ENCODE results near the gene TPM2. TPM values are rescaled to one million over a fixed set of nuclear protein-coding genes. Genes with fewer than 3 reads are reported as not detected.
"Not testable (repeated sequence)": the region's sequence is repeated elsewhere in the genome, so short reads cannot be mapped to it uniquely, and the experiment has no call there.

The TPM2 gene
- total RNA-seq, 2 experiments from 2014 or later, result 3.7 to 3.9 TPM

DNA sequence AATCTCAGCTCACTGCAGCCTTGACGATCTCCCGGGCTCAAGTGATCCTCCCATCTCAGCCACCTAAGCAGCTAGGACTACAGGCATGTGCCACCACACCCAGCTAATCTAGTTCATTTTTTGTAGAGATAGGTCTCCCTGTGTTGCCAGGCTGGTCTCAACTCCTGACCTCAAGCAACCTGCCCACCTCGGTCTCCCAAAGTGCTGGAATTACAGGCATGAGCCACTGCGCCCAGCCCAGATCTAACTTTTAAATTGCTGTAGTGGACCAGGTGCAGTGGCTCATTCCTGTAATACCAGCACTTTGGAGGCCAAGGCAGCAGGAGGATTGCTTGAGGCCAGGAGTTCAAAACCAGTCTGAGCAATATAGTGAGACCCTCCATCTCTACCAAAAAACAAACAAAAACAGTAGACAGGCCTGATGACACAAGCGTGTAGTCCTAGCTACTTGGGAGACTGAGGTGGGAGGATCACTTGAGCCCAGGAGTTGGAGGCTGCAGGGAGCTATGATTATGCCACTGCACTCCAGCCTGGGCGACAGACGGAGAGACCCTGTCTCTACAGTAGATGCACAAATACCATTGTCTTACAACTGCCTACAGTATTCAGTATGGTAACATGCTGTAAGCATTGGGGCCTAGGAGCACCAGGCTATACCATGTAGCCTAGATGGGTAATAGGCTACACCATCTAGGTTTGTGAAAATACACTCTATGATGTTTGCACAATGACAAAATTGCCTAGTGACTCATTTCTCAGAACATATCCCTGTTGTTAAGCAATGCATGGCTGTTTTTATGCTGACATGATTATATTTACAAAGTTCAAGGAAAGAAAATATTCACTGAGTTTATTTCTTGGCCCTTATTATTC lies 37.5 kb downstream of the TPM2 start:
- ChIA-PET POLR2A (interaction anchor here (0.7 kb wide), 1 partner anchor 48 kb away, joined by 3 read pairs; no protein-coding TSS in a partner anchor), CTCF (interaction anchor here (1.2 kb wide), 1 partner anchor 7 kb away, joined by 3 read pairs; no protein-coding TSS in a partner anchor)

DNA sequence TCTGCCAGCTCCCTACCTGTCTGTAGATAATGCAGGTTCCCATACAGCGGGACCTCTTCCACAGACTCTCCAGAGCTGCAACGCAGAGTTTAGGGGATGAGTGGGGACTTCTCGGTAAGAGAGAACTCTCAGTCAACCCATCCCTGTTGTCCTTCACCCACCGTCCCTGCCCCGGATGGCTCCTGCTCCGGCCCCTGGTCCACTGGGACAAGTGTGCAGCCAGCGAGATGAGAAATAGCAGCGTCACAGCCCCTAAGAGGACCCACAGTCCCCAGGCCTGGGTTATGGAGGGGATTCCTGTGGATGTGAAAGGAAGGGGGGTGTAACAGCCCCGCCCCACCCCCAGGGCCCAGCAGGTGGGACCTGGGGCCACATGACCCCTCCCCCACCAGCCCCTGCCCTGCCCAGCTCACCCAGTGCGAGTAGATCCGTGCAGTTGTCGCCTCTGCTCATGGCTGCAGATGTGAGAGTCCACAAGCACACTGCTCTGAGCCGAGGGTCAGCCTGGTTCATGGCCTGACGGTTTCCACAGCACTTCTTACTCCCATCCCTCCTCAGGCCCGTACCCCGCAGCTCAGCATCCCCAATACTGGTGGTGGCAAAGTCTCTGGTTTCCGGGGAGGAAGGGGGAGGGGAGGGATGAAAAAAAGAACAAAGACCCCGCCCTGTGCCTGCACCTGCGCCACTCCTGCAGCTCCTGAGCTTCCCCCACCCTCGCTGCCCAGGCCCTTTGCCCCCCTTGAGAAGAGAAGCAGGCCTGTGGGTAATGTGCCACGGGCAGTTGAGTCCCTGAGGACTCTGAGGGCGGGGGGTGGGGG lies 39.2 kb downstream of the TPM2 start, which contains the start of gene SIT1:
TSS of gene SIT1 (minus strand) at position 591 of the 818 bp plus-strand sequence. CDS start at position 513, 78 bp downstream.
- POLR2A ChIA-PET, result interaction anchor here (0.6 to 2.2 kb wide), 7 partner anchors 8 to 571 kb away, joined by 3 to 17 read pairs (median 5); partner anchors contain the start of genes CCDC107, FANCG and RMRP
- CTCF ChIA-PET, result interaction anchor here (0.8 to 1.5 kb wide), 5 partner anchors 14 to 82 kb away, joined by 3 to 9 read pairs (median 4); partner anchors contain the start of genes ARHGEF39, CREB3 and TLN1

DNA sequence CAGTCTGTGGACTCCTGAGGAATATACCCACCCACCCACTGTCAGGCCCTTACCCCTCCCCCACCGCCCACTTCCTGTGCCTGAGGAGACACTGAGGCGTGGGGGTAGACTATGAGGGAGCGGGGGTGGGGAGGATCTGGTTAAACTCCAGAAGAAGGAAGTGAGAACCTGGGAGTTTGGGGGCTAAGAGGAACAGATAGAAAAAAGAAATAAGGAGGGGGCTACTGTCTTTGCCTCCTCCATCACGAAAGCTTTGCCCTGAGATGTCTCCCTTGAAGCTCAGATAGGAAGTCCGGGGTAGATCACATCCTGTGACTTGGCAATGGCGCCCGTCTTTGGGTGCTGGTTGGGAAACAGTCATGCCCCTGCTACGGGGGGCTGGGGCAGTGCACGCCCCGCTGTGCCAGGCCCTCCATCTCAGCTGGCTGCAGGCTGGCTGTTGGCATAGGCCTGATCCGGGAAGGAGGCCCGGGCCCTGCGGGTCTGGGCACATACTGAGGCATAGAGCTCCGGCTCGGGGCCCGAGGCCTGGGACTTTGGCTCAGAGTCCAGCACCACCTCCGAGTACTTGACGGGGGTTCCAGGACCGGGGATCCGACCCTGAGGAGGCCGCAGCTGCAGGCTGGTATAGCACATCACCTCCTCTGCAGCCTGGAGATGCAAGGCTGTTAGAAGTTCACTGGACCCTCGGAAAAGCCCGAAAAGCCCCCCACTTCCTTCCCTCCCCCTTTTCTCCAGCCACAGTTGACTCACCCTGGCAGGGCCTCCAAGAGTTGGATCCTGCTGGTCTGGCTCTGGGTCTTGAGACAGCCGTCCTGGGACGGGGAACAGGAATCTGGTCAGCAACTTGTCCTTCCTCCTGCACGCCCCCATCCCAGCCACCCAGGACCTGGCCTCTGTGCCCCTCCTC lies 40.0 kb downstream of the TPM2 start:
- ChIA-PET CTCF (interaction anchor here (0.8 to 1.7 kb wide), 8 partner anchors 8 to 107 kb away, joined by 3 to 10 read pairs (median 5); partner anchors contain the start of genes ARHGEF39, CCDC107, CREB3 and RMRP), POLR2A (interaction anchor here (0.7 to 2.2 kb wide), 5 partner anchors 8 to 165 kb away, joined by 4 to 17 read pairs (median 6); partner anchors contain the start of genes CCDC107 and RMRP)

DNA sequence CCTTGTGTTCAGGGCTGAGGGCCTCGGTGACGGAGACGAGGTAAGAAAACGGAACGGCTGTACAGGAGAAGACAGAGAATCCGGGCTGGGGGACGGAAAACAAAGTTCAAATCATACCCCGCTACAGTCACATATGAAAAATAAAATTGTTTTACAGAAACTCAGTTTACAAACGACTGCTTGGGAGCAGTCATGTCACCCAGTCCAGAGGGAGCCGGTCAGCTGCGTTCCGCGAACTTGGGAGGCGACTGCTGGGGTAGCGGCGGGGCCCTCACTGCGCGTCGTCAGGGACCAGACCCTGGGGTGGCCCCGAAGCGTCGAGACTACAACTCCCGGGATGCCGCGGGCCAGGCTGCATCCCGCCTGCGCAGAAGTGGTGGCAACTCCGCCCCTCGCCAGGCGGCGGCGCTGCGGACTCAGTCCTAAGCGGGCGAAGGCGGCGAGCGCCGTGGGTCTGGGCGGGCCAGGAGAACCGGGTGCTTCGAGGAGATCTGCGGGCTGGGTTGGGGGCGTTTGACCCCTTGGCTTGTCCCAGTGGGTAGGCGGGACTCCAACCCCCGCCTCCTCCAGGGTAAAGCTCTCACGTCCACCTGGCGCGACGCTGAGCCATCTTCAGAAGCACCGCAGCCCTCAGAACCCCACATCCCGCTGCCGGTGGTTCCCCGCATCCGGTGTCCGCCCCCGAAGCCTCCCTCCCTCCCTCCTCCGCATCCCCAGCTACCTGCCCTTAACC lies 43.0 kb downstream of the TPM2 start:
- CTCF ChIA-PET, result interaction anchor here (0.6 to 4.7 kb wide), 24 partner anchors 9 to 144 kb away, joined by 3 to 49 read pairs (median 4); partner anchors contain the start of genes CCDC107, CD72, CREB3 and RMRP
- POLR2A ChIA-PET, result interaction anchor here (0.6 to 2.6 kb wide), 9 partner anchors 11 to 541 kb away, joined by 3 to 30 read pairs (median 4); partner anchors contain the start of genes CCDC107 and RMRP

DNA sequence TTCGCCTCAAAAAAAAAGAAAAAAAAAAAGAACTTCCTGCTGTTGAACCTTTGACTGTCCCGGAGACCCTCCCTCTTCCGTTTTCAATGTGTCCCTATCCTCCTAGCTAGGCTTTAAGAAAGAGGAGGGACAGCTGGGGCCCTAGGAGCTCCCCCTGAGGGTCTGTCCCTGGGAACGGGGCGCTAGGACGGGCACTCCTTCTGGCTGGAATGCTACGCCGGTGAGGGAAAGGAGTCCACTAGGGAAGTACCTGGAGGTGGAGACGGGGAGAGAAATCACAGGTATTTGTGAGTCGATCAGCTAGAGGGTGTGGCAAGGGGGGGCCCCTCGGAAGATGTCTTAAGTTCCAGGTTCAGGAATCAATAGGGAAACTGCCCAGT lies 43.6 kb downstream of the TPM2 start:
- ChIA-PET POLR2A (interaction anchor here (1.0 to 2.6 kb wide), 2 partner anchors 11 to 83 kb away, joined by 3 to 30 read pairs; partner anchors contain the start of genes CCDC107 and RMRP), CTCF (interaction anchor here (0.6 to 4.7 kb wide), 11 partner anchors 11 to 82 kb away, joined by 3 to 49 read pairs (median 8); partner anchors contain the start of genes CCDC107, CD72 and RMRP)

DNA sequence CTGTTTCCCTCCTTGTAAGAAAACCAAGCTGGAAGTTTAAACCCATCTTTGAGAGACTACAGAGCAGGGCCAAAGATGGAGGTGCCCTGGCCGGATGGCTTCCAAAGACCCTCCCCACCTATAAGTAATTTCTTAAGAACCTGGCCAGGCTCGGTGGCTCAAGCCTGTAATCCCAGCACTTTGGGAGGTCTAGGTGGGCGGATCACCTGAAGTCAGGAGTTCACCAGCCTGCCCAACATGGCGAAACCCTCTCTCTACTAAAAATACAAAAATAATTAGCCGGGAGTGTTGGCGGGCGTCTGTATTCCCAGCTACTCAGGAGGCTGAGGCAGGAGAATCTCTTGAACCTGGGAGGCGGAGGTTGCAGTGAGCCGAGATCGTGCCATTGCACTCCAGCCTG lies 44.0 kb downstream of the TPM2 start:
- CTCF ChIA-PET, result interaction anchor here (1.1 to 4.7 kb wide), 10 partner anchors 11 to 82 kb away, joined by 3 to 49 read pairs (median 9); partner anchors contain the start of genes CCDC107, CD72 and RMRP
- POLR2A ChIA-PET, result interaction anchor here (2.6 kb wide), 1 partner anchor 12 kb away, joined by 30 read pairs; the partner anchor contains the start of genes CCDC107 and RMRP

DNA sequence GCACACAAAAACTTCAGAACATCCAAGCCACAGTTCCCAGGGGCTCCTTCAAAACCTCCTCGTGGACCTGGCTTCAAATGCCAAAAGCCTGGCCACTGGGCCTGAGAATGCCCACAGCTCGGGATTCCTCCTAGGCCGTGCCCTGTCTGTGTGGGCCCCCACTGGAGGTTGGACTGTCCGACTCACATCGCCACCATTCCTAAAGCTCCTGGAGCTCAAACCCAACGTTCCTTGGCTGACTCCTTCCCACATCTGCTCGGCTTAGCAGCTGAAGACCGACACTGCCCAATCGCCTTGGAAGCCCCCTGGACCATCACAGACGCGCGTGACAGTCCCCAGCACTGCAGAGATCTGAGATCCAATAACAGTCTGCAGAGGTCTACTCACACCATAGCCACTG lies 46.7 kb downstream of the TPM2 start:
- ChIA-PET POLR2A (no interaction called here), CTCF (interaction anchor here (0.9 kb wide), 1 partner anchor 15 kb away, joined by 4 read pairs; the partner anchor contains the start of gene CCDC107)

DNA sequence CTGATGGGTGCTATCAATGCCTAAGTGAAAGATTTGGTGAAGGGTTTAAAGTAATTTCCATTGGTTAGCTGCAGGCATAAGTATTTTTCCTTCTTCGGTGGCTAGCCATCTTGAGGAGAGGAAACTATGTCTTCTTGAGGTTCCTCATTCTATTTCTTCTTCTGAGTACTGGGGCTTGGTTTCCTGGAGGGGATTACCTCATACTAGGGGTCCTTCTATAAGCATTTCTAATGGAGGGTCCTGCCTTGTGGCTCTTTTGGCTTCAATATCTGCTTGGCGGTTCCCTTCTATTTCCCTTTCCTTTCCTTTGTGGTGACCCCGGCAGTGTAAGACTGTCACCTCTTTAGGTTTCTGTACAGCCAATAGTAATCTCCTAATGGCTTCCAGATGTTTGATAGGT lies 48.2 kb downstream of the TPM2 start:
- POLR2A ChIA-PET, CTCF ChIA-PET: not testable (repeated sequence)

DNA sequence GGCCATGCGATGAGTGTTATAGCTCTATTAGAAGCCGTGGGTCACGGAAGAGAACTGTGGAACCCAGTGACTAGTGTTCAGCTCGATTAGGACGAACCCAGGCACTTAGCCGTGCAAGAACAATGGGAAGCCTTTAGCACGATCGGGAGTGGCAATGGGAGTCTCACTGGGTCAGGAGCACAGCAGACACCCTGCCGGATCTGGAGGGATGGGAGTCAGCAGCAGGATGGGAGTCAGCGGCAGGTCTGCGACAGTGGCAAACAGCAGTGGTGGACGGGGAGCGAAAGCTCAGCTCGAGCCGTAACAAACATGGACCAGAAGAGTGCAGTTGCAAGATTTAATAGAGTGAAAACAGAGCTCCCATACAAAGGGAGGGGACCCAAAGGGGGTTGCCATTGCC lies 49.3 kb downstream of the TPM2 start:
- POLR2A ChIA-PET, result interaction anchor here (1.3 kb wide), 1 partner anchor 10 kb away, joined by 4 read pairs; no protein-coding TSS in a partner anchor
- CTCF ChIA-PET, result not testable (repeated sequence)

DNA sequence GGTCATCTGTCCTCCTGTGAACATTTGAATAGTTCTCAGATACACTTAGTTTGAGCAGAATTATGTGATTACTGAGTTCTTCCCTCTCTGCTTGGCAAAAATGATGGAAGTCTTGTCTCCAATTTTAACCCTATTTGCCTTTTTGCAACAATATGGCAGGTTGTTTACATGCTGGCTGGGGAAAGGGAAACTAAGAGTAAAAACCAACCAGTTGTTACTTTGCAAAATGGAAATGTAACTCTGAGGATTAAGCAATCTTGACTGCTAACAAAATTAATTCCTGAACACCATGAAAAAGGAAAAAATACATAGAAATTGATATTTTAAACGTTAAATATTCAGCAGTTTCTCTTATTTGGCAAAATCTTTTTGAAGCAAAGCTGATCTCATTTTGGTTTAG lies 50.1 kb downstream of the TPM2 start:
- ChIA-PET CTCF (no interaction called here), POLR2A (interaction anchor here (1.3 kb wide), 1 partner anchor 11 kb away, joined by 4 read pairs; no protein-coding TSS in a partner anchor)

DNA sequence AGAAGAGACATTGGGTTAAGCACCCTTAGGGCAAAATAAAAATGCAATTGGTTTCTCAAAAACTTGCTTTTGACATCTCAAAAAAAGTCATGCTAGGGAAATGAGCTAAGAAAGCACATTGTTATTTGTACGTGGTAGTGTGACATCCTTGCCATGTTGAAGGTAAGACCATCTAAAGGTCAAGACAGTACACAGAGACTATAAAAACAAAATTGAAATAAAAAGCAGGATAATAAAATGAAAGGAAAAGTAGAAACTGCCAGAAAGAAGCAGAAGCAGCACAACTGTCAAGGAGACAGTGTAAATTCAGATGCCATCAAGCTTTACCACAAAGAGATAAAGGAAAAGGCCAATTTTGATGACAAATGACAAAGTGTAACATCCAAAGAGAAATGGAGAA lies 50.5 kb downstream of the TPM2 start:
- POLR2A ChIA-PET, result interaction anchor here (1.3 kb wide), 1 partner anchor 11 kb away, joined by 4 read pairs; no protein-coding TSS in a partner anchor

DNA sequence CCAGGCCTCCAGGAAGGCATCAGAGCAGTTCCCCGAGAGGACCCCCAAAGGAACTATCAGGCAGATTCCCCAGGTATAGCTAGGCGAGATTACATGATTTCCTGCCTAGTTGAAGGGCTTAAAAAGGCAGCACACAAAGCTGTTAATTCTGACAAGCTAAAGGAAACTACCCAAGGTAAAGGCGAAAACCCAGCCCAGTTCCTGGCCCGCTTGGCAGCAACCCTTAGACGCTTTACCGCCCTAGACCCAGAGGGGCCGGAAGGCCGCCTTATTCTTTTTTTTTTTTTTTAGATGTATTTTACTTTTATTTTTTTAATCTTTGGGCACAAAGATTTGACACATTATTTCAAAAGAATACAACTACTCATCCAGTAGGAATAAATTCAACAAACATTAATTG lies 51.0 kb downstream of the TPM2 start:
- CTCF ChIA-PET, result not testable (repeated sequence)
- POLR2A ChIA-PET, result interaction anchor here (1.3 kb wide), 1 partner anchor 11 kb away, joined by 4 read pairs; no protein-coding TSS in a partner anchor

More for the DNA sequence above, 50.5 kb downstream of the TPM2 start:
- CTCF ChIA-PET, result not testable (repeated sequence)

DNA sequence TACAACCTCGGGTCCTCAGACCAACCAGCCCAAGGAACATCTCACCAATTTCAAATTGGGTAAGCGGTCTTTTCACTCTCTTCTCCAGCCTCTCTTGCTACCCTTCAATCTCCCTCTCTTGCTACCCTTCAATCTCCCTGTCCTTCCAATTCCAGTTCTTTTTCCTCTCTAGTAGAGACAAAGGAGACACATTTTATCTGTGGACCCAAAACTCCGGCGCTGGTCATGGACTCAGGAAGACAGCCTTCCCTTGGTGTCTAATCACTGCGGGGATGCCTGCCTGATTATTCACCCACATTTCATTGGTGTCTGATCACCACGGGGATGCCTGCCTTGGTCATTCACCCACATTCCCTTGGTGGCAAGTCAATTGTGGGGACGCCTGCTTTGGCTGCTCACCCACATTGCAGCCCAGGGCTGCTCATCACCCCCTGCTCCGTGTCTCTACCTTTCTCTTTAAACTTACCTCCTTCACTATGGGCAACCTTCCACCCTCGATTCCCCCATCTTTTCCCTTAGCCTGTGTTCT lies 52.2 kb downstream of the TPM2 start:
- POLR2A ChIA-PET, result not testable (repeated sequence)
- CTCF ChIA-PET, result interaction anchor here (0.6 kb wide), 1 partner anchor 10 kb away, joined by 3 read pairs; no protein-coding TSS in a partner anchor

DNA sequence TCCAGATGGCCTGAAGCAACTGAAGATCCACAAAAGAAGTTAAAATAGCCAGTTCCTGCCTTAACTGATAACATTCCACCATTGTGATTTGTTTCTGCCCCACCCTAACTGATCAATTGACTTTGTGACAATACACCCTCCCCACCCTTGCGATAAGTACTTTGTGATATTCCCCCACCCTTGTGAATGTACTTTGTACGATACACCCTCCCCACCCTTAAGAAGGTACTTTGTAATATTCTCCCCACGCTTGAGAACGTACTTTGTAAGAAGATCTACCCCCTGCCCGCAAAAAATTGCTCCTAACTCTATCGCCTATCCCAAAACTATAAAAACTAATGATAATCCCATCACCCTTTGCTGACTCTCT lies 52.9 kb downstream of the TPM2 start:
- CTCF ChIA-PET, POLR2A ChIA-PET: not testable (repeated sequence)

DNA sequence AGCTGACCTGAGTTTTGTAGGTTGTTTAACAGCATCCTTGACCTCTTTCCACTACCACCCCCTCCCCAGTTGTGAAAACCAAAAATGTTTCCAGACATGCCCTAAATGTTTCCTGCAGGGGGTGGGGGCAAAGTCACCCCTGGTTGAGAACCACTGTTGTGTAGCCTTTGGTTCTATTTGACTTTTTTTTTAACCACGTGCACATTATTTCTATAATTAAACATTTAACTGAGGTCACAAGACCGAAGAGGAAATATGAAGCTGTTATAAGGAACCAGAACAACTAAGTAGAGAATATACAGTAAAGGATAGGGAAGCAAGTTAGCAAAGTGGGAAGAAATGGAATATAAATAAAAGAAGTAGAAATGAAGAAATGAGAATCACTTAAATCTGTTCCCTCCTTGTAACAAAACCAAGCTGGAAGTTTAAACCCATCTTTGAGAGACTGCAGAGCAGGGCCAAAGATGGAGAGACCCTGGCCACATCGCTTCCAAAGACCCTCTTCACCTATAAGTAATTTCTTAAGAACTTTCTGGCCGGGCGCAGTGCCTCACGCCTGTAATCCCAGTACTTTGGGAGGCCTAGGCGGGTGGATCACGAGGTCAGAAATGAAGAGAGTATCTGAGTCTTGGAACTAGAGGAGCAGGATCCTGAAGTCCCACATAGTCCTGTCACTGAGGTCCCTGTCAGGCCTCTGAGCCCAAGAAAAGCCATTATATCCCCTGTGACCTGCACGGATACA lies 53.4 kb downstream of the TPM2 start:
- ChIA-PET POLR2A (no interaction called here), CTCF (no interaction called here)

DNA sequence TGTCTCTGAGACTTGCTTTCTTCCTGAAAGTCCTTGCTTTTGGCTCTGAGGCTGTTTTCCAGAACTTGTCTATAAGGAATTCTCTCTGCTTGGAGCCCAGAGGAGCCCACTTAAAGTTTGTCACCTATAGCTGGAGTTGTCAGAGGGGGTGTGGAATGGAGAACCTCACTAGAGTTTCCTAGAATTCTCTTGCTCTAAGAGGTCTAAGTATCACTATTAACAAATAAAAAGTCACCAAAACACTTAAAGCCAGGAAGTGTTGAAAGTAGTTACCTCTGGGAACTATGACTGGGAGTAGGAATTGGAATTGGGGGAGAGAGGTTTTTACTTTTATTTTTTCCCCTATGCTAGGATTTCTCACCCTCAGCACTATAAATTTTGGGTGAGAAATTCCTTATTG lies 54.0 kb downstream of the TPM2 start:
- ChIA-PET CTCF (no interaction called here), POLR2A (no interaction called here)

All from activated CD8-positive, alpha-beta memory T cell treated with anti-CD3 and anti-CD28 coated beads for 36 hours (primary cell).